ENCODE measurements around the gene CCDC91. TPM values are rescaled to one million over a fixed set of nuclear protein-coding genes. Genes with fewer than 3 reads are reported as not detected.

CCDC91 gene
- total and polyA plus RNA-seq, 4 donors, result 13.4 to 41.3 (median 23.3) TPM

GRCh38 chr12:28575593-28576205 is 385.4 kb downstream of the CCDC91 start:
- H3K27me3 ChIP-seq (ENCODE audit: control insufficient read depth in 3 of 3, insufficient read depth in 3 of 3, low read length in 2 of 3), result no peaks in the 10 kb centered on the region
- H3K9me3 ChIP-seq (ENCODE audit: control insufficient read depth in 4 of 4, insufficient read depth in 3 of 4, low read length in 3 of 4), result peaks cover 0 to 1% (median 0%) of the 10 kb centered on the region in 4 donors
- no peak for ATAC-seq (ENCODE audit: insufficient read depth, low FRiP score)
- WGBS, 2 donors, result 72 to 84% methylated on average over 3 of the region's 3 CpGs
- no peak overlapping the region for H3K9ac ChIP-seq (ENCODE audit: insufficient read depth in 1 of 2, low read length in 2 of 2)
- no peak overlapping the region for H3K27ac ChIP-seq (ENCODE audit: low read depth in 1 of 2, low read length in 1 of 2)
- no peak for DNase-seq
- no peak for TF ChIP-seq CTCF (IDR thresholded peaks at IDR 0.05; ENCODE audit: control extremely low read depth, extremely low read depth)
- no peak overlapping the region for H3K4me3 ChIP-seq
- H3K4me1 ChIP-seq (ENCODE audit: control insufficient read depth in 5 of 5, insufficient read depth in 5 of 5, low read length in 5 of 5), result no peaks in the 10 kb centered on the region
- H3K36me3 ChIP-seq (ENCODE audit: control insufficient read depth in 4 of 4, insufficient read depth in 4 of 4, low read length in 4 of 4), result no peaks in the 10 kb centered on the region

- no peak for TF ChIP-seq CTCF (IDR thresholded peaks at IDR 0.05; ENCODE audit: control extremely low read depth, extremely low read depth)
- no peak overlapping the region for H3K4me3 ChIP-seq
- H3K27me3 ChIP-seq (ENCODE audit: control insufficient read depth in 3 of 3, insufficient read depth in 3 of 3, low read length in 2 of 3), result no peaks in the 10 kb centered on the region
- H3K9me3 ChIP-seq (ENCODE audit: control insufficient read depth in 4 of 4, insufficient read depth in 3 of 4, low read length in 3 of 4), result peaks cover 0 to 1% (median 0%) of the 10 kb centered on the region in 4 donors
- H3K27ac ChIP-seq (ENCODE audit: low read depth in 1 of 2, low read length in 1 of 2), result no peak overlapping the region
- no peaks in the 10 kb centered on the region for H3K4me1 ChIP-seq (ENCODE audit: control insufficient read depth in 5 of 5, insufficient read depth in 5 of 5, low read length in 5 of 5)
- no peak for DNase-seq
- H3K36me3 ChIP-seq (ENCODE audit: control insufficient read depth in 4 of 4, insufficient read depth in 4 of 4, low read length in 4 of 4), result no peaks in the 10 kb centered on the region
- no peak overlapping the region for H3K9ac ChIP-seq (ENCODE audit: insufficient read depth in 1 of 2, low read length in 2 of 2)
- 90 to 95% methylated on average over 3 of the region's 3 CpGs for WGBS, 2 donors
- no peak for ATAC-seq (ENCODE audit: insufficient read depth, low FRiP score)
Observed at GRCh38 chr12:28578361-28578760, 388.1 kb downstream of the CCDC91 start.

- no peak overlapping the region for H3K27ac ChIP-seq (ENCODE audit: low read depth in 1 of 2, low read length in 1 of 2)
- H3K4me3 ChIP-seq, result no peak overlapping the region
- H3K9me3 ChIP-seq (ENCODE audit: control insufficient read depth in 4 of 4, insufficient read depth in 3 of 4, low read length in 3 of 4), result peaks cover 0 to under 1% (median 0%) of the 10 kb centered on the region in 4 donors
- 86 to 92% methylated on average over 3 of the region's 3 CpGs for WGBS, 2 donors
- ATAC-seq (ENCODE audit: insufficient read depth, low FRiP score), result no peak
- H3K9ac ChIP-seq (ENCODE audit: insufficient read depth in 1 of 2, low read length in 2 of 2), result no peak overlapping the region
- H3K4me1 ChIP-seq (ENCODE audit: control insufficient read depth in 5 of 5, insufficient read depth in 5 of 5, low read length in 5 of 5), result no peaks in the 10 kb centered on the region
- no peak for DNase-seq
- H3K36me3 ChIP-seq (ENCODE audit: control insufficient read depth in 4 of 4, insufficient read depth in 4 of 4, low read length in 4 of 4), result no peaks in the 10 kb centered on the region
- H3K27me3 ChIP-seq (ENCODE audit: control insufficient read depth in 3 of 3, insufficient read depth in 3 of 3, low read length in 2 of 3), result no peaks in the 10 kb centered on the region
- no peak for TF ChIP-seq CTCF (IDR thresholded peaks at IDR 0.05; ENCODE audit: control extremely low read depth, extremely low read depth)
Observed at GRCh38 chr12:28578833-28579252, 388.6 kb downstream of the CCDC91 start.
